Glomerular endothelial cell (primary cell): ENCODE results near the gene CDCP2. TPM values are rescaled to one million over a fixed set of nuclear protein-coding genes. Genes with fewer than 3 reads are reported as not detected.

Source experiments
- DNase-seq: peaks from one replicate; pipeline ENCODE4 v3.0.0-alpha.2; 2011; ENCODE audit warnings: low read depth, low spot score; ENCODE audit errors: extremely low read depth
- total RNA-seq: library from RNA; depleted of rRNA; stranded (reverse); fragments of >200 nt; gene quantifications from 2 replicates; pipeline ENCODE4 v1.2.3, GENCODE V29; 2015

The CDCP2 gene
- total RNA-seq = not detected in 2 replicates

DNA sequence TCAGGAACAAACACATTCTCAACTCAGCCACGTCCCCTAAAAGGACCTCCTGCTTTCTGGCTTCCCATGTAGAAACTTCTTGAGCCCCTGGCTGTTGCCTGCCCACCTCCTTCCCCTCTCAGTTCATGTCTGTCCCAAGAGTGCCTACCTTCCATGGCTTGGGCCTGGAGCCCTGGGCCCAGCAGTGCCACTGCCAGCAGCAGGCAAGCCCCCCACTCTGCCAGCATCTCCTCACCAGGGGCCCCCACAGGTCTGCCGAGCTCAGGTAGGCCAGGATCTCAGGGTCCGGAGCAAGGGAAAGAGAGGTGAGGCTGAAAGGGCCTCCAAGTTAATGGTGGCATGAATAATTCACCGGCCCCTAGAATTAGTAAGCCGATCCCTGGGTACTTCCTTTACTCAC lies at the start of gene CDCP2:
Gene CDCP2, minus strand, starts transcription at position 305 of the 400 bp plus-strand sequence. Its CDS starts 78 bp downstream, at position 227.
- DNase-seq = no peak

DNA sequence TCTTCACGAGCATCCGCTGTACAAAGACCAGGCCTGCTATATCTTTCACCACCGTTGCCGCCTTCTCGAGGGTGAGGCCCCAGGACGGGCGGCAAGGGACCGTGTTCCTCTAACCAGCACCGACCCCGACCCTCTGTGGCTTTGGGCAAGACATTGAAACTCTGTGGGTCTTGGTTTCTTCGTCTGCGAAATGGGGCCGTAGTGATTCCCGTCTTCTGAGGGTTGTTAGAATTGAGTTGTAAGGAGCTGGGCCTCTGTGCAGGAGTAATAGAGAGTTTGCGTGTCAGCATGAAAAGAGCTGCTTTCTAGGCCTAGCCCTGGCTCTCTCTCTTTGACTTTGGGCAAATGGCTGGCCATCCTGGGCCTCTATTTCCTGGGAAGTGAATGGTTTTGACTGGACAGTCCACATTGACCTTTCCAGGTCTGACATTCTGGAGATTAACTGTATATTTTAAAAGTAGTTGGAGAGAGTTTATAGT lies 47.8 kb upstream of the CDCP2 start:
- DNase-seq = no peak

DNA sequence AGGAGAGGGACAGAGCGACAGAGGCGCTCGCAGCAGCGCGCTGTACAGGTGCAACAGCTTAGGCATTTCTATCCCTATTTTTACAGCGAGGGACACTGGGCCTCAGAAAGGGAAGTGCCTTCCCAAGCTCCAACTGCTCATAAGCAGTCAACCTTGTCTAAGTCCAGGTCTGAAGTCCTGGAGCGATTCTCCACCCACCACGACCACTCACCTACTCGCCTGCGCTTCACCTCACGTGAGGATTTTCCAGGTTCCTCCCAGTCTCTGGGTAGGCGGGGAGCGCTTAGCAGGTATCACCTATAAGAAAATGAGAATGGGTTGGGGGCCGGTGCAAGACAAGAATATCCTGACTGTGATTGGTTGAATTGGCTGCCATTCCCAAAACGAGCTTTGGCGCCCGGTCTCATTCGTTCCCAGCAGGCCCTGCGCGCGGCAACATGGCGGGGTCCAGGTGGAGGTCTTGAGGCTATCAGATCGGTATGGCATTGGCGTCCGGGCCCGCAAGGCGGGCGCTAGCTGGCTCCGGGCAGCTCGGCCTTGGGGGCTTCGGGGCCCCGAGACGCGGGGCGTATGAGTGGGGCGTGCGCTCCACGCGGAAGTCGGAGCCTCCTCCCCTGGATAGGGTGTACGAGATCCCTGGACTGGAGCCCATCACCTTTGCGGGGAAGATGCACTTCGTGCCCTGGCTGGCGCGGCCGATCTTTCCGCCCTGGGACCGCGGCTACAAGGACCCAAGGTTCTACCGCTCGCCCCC lies 47.1 kb upstream of the CDCP2 start, which contains the start of the genes CYB5RL and MRPL37:
Gene CYB5RL, minus strand, starts transcription at position 266 of the 754 bp plus-strand sequence. CDS start 4,414 bp downstream, outside the sequence.
Gene MRPL37, plus strand, starts transcription at position 403 of the 754 bp plus-strand sequence. Its CDS starts 77 bp downstream, at position 480.
- DNase-seq = peak; percentile 93

DNA sequence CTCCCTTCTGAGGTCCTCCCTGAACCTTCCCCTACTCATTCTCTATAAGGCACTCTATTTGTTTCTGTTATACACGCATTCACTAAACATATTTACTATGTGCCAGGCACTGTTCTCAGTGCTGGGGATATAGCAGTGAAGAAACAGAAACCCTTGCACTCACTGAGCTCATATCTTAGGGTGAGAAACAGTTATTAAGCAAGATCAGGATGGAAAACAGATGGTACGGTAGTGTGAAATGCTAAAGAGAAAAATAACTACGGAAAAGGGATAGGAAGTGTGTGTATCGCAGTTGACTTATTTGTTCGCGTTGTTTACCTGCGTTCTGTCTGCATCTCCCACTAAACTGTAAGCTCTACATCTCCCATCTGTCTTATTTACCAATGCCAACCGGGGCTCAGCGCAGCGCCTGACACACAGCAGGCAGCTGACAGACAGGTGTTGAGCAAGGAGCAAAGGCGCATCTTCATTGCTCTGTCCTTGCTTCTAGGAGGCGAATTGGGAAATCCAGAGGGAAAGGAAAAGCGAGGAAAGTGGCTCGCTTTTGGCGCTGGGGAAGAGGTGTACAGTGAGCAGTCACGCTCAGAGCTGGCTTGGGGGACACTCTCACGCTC lies 46.5 kb upstream of the CDCP2 start:
- DNase-seq = no peak

DNA sequence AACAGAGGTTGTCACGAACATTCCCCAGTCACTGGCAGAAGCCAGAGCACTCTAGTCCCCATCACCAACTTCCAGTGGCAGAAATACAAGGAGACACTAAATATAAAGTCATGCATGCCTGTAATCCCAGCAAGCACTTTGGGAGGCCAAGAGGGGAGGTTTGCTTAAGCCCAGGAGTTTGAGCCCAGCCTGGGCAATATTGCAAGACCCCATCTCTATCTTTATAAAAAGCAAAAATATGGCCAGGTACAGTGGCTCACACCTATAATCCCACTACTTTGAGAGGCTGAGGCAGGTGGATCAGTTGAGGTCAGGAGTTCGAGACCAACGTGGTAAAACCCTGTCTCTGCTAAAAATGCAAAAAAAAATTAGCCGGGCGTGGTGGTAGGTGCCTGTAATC lies 40.7 kb upstream of the CDCP2 start:
- DNase-seq = no peak

DNA sequence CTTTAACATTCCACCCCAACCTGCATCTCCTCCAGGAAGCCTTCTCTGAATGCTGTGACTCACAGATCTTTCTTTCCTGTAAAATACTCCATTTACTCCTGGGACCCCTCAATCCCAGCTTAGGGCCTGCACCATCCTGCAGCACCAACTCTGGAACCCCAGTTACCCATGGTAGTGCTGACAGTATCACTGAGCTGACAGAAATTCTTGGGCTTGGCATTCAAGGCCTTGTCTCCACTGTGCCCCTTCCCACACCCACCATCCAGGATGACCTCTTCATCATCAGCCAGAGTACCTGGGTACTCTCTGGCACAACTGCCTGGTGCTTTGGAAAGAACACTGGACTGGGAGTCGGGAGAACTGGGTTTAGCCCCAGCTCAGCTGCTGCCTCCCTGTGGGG lies 38.7 kb upstream of the CDCP2 start:
- no peak for DNase-seq

DNA sequence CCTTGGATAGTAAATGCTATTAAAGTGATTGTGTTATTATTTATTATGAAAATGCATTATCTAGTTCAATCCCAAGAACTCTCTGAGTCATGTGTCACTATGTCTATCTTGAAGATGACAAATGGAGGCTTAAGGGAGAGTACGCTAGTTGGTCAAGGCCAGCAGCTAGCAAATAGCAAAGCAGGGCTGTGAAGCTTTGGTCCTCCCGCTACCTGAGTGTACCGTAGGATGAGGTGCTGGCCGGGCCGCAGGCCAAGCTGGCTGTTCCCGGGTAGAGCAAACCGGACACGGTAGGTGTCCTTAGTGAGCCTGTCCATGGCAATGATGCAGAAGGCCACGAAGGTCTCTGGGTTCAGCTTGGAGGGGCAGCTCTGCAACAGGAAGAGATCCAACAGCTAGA lies 37.7 kb upstream of the CDCP2 start:
- DNase-seq = no peak

- DNase-seq = no peak
These were observed 35.5 kb upstream of the CDCP2 start for GRCh38 chr1:54188291-54188690.

- DNase-seq = no peak
These were observed 33.3 kb upstream of the CDCP2 start for GRCh38 chr1:54186056-54186455.

- no peak for DNase-seq
These were observed 28.0 kb upstream of the CDCP2 start for GRCh38 chr1:54180701-54181360.

DNA sequence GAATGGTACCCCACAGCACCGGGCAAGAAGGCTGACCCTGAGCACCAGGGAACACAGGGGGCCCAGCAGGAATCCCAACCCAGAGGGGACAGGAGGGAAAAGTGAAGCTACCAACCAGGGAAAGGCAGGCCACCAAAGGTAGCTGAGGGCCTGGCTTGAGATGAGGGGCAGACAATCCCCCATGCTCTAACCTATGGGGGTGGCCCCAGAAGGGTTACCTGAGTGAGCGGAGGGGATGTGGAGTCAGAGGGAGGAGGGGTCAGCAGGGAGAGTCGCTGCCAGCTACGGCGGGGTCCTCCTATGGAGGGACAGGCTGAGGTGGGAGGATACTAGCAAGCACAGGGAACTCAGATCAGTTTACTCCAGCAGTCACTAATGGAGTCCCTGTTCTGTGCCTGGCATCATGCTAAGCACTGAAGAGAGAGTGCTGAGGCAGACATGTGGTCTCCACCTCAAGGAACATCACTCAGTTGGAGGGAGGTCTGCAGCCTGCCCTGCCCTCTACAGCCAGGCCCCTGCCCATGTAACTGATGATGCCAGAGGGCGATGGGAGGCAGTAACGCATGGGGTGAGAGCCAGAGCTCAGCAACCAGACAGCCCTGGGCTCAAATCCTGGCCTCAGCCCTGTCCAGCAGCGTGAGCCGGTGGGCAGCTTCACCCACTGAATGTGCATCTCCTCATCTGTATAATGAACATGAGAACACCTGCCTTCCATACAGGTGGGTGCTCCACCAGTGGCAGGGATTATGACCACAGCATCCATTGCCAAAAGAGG lies 25.7 kb upstream of the CDCP2 start:
- DNase-seq = no peak

DNA sequence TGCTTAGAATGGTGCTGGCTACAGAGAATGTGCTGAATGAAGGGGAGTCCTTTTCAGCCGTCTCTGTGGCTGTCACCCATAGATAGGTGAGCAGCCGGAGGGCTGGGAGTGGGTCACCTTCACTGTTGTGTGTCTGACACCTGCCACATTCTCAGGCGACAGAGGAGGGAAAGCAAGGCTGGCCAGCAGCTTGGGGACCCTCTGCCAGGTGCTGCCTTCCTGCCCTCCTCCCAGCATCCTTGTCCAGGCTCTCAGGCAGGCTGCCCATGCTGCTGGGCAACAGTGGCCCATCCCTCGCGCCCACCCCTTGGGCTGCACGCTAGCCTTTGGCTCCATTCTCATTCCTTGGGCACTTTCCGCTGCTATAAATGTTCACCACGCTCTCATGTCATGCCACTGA lies 24.9 kb upstream of the CDCP2 start:
- DNase-seq = no peak

DNA sequence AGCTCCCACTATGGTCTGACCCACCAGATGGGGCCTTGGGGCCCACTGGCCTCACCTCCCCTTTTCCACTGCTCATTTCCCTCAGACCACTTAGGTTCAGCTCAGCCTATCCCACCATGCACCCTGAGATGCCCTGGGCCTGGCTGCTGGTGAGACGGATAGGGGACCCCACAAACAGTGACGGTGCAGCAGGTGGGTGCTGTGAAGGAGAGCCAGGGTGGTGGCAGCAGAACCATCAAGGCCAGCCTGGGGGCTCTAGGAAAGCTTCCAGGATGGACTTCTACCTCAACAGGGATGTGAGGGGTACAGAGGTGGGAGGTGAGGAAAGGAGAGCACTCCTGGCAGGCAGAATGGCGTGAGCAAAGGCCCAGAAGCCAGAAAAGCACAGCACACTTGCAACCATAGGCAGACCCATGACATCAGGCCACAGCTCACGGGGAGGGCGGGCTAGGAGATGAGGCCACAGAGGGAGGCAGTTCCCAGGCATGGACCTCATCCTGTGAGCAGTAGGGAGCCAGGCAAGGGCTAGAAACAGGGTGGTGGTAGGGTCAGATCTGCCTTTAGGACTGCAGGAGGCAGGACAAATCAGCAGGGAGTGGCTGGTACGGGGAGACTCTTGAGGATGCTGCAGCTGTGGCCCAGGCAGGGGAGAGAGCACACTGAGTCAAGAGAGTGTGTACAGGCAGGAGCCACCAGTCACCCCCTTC lies 24.0 kb upstream of the CDCP2 start:
- DNase-seq = no peak

GRCh38 chr1:54174106-54174505 lies 21.3 kb upstream of the CDCP2 start:
- no peak for DNase-seq

GRCh38 chr1:54173681-54174080 lies 20.9 kb upstream of the CDCP2 start:
- no peak for DNase-seq

DNA sequence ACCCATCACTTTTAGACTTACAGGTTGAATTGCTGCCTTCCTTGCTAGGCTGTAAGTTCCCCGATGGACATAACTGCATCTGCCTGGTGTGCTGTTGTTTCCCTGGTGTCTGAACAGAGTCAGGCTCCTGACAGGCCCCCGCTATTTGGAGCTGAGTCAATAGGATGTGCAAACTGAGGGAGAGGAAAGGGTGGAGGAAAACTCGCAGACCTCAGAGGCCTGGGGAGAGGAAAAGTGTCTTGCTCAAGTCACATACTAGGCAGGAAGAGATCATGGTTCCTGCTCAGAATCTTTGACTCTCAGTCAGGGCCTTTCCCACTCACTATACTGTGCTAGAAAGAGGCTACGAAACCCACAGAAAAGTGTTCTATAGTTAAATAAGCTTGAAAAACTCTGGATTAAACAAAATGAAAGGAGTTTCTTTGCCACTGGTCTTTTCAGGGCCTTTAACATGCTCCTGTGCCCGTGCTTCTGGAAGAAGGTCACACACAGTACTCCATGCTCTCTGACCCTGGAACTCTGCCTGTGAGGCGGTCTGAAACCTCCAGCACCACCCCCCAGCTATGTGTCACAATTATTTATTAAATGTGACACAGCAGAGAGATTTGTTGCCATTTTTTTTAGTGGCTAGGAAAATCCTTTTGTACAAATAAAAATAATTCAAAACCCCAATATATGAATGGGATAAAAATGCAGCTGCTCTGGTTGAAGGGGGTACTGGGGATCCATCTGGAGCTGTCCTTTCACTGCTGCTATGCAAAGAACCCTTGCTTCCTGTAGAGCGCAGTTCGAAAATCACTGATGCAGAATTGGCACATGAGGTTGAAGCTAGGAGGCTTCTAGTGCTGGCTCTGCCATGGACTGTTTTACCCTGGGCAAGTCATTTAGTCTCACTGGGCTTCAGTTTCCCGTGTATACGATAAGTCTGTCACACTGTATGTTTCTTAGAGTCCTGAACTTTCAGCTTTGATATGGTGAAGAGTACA lies 20.1 kb upstream of the CDCP2 start:
- no peak for DNase-seq

DNA sequence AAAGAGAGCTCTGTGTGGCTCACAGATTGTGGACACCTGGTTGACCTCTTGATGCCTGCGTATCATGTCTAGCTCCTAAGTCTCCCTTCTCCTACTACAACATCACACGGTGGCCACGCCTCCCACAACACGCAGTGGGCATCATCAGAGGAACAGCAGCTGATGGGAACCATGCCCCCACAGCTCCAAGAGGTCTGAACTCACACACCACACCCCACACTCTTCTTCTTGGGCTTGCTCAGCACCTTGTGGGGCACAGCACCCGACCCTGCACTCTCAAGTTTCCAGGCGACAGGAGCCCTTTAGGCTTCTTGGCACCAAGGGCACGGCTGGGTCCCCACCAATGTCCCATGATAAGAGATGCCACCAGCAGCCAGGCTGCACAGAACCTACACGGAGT lies 18.8 kb upstream of the CDCP2 start:
- DNase-seq = no peak

DNA sequence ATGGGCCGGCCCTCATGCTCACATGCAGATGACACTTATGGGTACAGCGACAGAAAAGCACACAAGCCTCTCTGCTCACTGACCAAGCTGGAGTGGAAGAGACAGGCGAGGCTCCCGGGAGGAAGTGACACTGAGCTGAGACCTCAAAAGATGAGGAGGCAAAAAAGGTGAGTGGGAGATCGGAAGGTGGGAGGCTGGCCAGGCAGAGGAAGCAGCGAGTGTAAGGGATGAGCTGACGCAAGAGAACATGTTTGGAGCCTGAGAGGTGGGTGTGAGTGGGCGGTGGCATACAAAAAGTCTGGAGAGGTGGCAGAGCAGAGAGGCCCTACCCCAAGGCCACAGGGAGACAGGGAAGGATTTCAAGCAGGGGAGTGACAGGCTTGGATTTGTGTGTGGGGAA lies 18.2 kb upstream of the CDCP2 start:
- no peak for DNase-seq

DNA sequence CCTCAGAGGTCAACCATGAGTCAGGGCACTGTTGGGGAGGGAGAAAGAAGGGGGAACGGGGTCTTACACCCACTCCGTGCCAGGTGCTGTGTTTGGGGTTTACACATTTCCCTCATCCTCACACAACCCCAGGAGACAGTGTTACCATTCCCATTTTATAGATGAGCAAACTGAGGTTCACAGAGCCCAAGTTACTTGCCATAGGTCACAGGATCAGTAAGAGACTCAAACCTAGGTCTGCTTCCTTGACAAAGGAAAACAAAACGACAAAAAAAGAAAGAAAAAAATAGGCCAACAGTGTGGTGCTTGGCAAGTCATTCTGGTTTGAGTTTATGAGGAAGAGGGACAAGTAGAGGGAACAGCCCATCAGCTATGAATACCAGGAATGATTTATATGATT lies 16.3 kb upstream of the CDCP2 start:
- DNase-seq = no peak
